Measurements from ENCODE around the gene CLEC16A.

CLEC16A gene

GRCh38 chr16:11131706-11132105, 187.3 kb downstream of the CLEC16A start:
- Histone ChIP-seq H3K27me3 (ENCODE audit: insufficient read depth, low read depth) (no peaks in the 10 kb centered on the region), H3K4me1 (ENCODE audit: low read depth, poor library complexity, severe bottlenecking) (peaks cover 58% of the 10 kb centered on the region), H3K9ac (peak overlapping the region; percentile 26; the same call in 1 of the 2 replicates), H3K36me3 (ENCODE audit: insufficient read depth) (no peaks in the 10 kb centered on the region), H2AFZ (ENCODE audit: low read depth) (no peak overlapping the region), H3K27ac (peak overlapping the region; percentile 69; the same call in 1 of the 2 replicates), H3K4me2 (peak overlapping the region; percentile 83; the same call in 1 of the 2 replicates), H3K4me3 (IDR thresholded peaks at IDR 0.05; ENCODE audit: insufficient read depth, low read depth, low read length) (no peak overlapping the region), H4K20me1 (ENCODE audit: insufficient read depth) (no peaks in the 10 kb centered on the region), H3K79me2 (ENCODE audit: insufficient read depth, low read depth) (no peaks in the 10 kb centered on the region)
- TF ChIP-seq, protein P1, sequence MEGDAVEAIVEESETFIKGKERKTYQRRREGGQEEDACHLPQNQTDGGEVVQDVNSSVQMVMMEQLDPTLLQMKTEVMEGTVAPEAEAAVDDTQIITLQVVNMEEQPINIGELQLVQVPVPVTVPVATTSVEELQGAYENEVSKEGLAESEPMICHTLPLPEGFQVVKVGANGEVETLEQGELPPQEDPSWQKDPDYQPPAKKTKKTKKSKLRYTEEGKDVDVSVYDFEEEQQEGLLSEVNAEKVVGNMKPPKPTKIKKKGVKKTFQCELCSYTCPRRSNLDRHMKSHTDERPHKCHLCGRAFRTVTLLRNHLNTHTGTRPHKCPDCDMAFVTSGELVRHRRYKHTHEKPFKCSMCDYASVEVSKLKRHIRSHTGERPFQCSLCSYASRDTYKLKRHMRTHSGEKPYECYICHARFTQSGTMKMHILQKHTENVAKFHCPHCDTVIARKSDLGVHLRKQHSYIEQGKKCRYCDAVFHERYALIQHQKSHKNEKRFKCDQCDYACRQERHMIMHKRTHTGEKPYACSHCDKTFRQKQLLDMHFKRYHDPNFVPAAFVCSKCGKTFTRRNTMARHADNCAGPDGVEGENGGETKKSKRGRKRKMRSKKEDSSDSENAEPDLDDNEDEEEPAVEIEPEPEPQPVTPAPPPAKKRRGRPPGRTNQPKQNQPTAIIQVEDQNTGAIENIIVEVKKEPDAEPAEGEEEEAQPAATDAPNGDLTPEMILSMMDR (conservative IDR thresholded peaks at IDR 0.05; ENCODE audit: low read depth, low read length) = no peak

GRCh38 chr16:11133344-11133943, 189.1 kb downstream of the CLEC16A start:
- TF ChIP-seq, protein P1 (conservative IDR thresholded peaks at IDR 0.05; ENCODE audit: low read depth, low read length) = no peak
- no peaks in the 10 kb centered on the region for H3K27me3 ChIP-seq (ENCODE audit: insufficient read depth, low read depth)
- no peak overlapping the region for H3K4me3 ChIP-seq (IDR thresholded peaks at IDR 0.05; ENCODE audit: insufficient read depth, low read depth, low read length)
- no peak overlapping the region for H3K9ac ChIP-seq
- no peak overlapping the region for H3K4me2 ChIP-seq
- H3K79me2 ChIP-seq (ENCODE audit: insufficient read depth, low read depth) = no peaks in the 10 kb centered on the region
- no peaks in the 10 kb centered on the region for H3K36me3 ChIP-seq (ENCODE audit: insufficient read depth)
- no peak overlapping the region for H2AFZ ChIP-seq (ENCODE audit: low read depth)
- peaks cover 44% of the 10 kb centered on the region for H3K4me1 ChIP-seq (ENCODE audit: low read depth, poor library complexity, severe bottlenecking)
- H4K20me1 ChIP-seq (ENCODE audit: insufficient read depth) = no peaks in the 10 kb centered on the region
- no peak overlapping the region for H3K27ac ChIP-seq

- Histone ChIP-seq H4K20me1 (ENCODE audit: insufficient read depth) (no peaks in the 10 kb centered on the region), H2AFZ (ENCODE audit: low read depth) (no peak overlapping the region), H3K4me3 (IDR thresholded peaks at IDR 0.05; ENCODE audit: insufficient read depth, low read depth, low read length) (no peak overlapping the region), H3K4me2 (no peak overlapping the region), H3K4me1 (ENCODE audit: low read depth, poor library complexity, severe bottlenecking) (peaks cover 29% of the 10 kb centered on the region), H3K9ac (no peak overlapping the region), H3K27ac (no peak overlapping the region), H3K36me3 (ENCODE audit: insufficient read depth) (no peaks in the 10 kb centered on the region), H3K79me2 (ENCODE audit: insufficient read depth, low read depth) (no peaks in the 10 kb centered on the region), H3K27me3 (ENCODE audit: insufficient read depth, low read depth) (no peaks in the 10 kb centered on the region)
- TF ChIP-seq, protein P1 (conservative IDR thresholded peaks at IDR 0.05; ENCODE audit: low read depth, low read length) = no peak
Observed at GRCh38 chr16:11134722-11135463, 190.5 kb downstream of the CLEC16A start.

- H4K20me1 ChIP-seq (ENCODE audit: insufficient read depth) = no peaks in the 10 kb centered on the region
- H3K27ac ChIP-seq = no peak overlapping the region
- TF ChIP-seq, protein P1 (conservative IDR thresholded peaks at IDR 0.05; ENCODE audit: low read depth, low read length) = no peak
- no peaks in the 10 kb centered on the region for H3K36me3 ChIP-seq (ENCODE audit: insufficient read depth)
- H3K4me3 ChIP-seq (IDR thresholded peaks at IDR 0.05; ENCODE audit: insufficient read depth, low read depth, low read length) = no peak overlapping the region
- H3K9ac ChIP-seq = no peak overlapping the region
- H2AFZ ChIP-seq (ENCODE audit: low read depth) = no peak overlapping the region
- no peak overlapping the region for H3K4me2 ChIP-seq
- H3K4me1 ChIP-seq (ENCODE audit: low read depth, poor library complexity, severe bottlenecking) = peaks cover 23% of the 10 kb centered on the region
- H3K79me2 ChIP-seq (ENCODE audit: insufficient read depth, low read depth) = no peaks in the 10 kb centered on the region
- H3K27me3 ChIP-seq (ENCODE audit: insufficient read depth, low read depth) = no peaks in the 10 kb centered on the region
Observed at GRCh38 chr16:11135464-11135973, 191.2 kb downstream of the CLEC16A start.
